ENCODE measurements around the gene CEP170B.

CEP170B gene

GRCh38 chr14:104843442-104844305, 21.4 kb upstream of the CEP170B start:
- TF ChIP-seq FOXM1 (IDR thresholded peaks at IDR 0.05; ENCODE audit: borderline replicate concordance, low read depth), result no peak
- no peak; the same call in 1 of the 2 replicates for TF ChIP-seq TAF1 (IDR thresholded peaks at IDR 0.05; ENCODE audit: low read depth)
- TF ChIP-seq USF1 (IDR thresholded peaks at IDR 0.05), result no peak
- no peak for TF ChIP-seq CEBPB (IDR thresholded peaks at IDR 0.05)
- peak; percentile 81 for TF ChIP-seq ZBTB7A (IDR thresholded peaks at IDR 0.05; ENCODE audit: low read depth)
- no peak for TF ChIP-seq EGR1 (IDR thresholded peaks at IDR 0.05)
- peak; percentile 36; the same call in 1 of the 2 replicates for TF ChIP-seq MAX (IDR thresholded peaks at IDR 0.05)
- TF ChIP-seq TEAD4 (IDR thresholded peaks at IDR 0.05), result peak; percentile 82
- TF ChIP-seq NFIC (IDR thresholded peaks at IDR 0.05), result peak; percentile 32; the same call in 1 of the 2 replicates
- TF ChIP-seq TCF12 (IDR thresholded peaks at IDR 0.05; ENCODE audit: low read depth), result peak; percentile 47
- no peak for TF ChIP-seq CREB1 (IDR thresholded peaks at IDR 0.05; ENCODE audit: low read depth)

- no peak for TF ChIP-seq CEBPB (IDR thresholded peaks at IDR 0.05)
- TF ChIP-seq FOXM1 (IDR thresholded peaks at IDR 0.05; ENCODE audit: borderline replicate concordance, low read depth), result no peak
- TF ChIP-seq USF1 (IDR thresholded peaks at IDR 0.05), result no peak
- no peak for TF ChIP-seq EGR1 (IDR thresholded peaks at IDR 0.05)
- TF ChIP-seq TAF1 (IDR thresholded peaks at IDR 0.05; ENCODE audit: low read depth), result no peak
- TF ChIP-seq CREB1 (IDR thresholded peaks at IDR 0.05; ENCODE audit: low read depth), result no peak
- TF ChIP-seq TEAD4 (IDR thresholded peaks at IDR 0.05), result no peak
- no peak for TF ChIP-seq ZBTB7A (IDR thresholded peaks at IDR 0.05; ENCODE audit: low read depth)
- TF ChIP-seq EP300 (IDR thresholded peaks at IDR 0.05; ENCODE audit: borderline replicate concordance), result no peak
- TF ChIP-seq NFIC (IDR thresholded peaks at IDR 0.05), result no peak
- TF ChIP-seq YY1 (IDR thresholded peaks at IDR 0.05; ENCODE audit: low read depth), result no peak
- TF ChIP-seq RAD21 (IDR thresholded peaks at IDR 0.05; ENCODE audit: low read depth), result no peak
- no peak for TF ChIP-seq TCF12 (IDR thresholded peaks at IDR 0.05; ENCODE audit: low read depth)
- TF ChIP-seq MAX (IDR thresholded peaks at IDR 0.05), result no peak
- no peak for TF ChIP-seq REST (IDR thresholded peaks at IDR 0.05; ENCODE audit: low read depth)
Observed at GRCh38 chr14:104844306-104845032, 20.6 kb upstream of the CEP170B start.

GRCh38 chr14:104845033-104845666, 19.9 kb upstream of the CEP170B start:
- no peak for TF ChIP-seq CEBPB (IDR thresholded peaks at IDR 0.05)

- TF ChIP-seq MAX (IDR thresholded peaks at IDR 0.05) (no peak), YY1 (IDR thresholded peaks at IDR 0.05; ENCODE audit: low read depth) (no peak), RAD21 (IDR thresholded peaks at IDR 0.05; ENCODE audit: low read depth) (no peak), EGR1 (IDR thresholded peaks at IDR 0.05) (no peak), TEAD4 (IDR thresholded peaks at IDR 0.05) (no peak), TAF1 (IDR thresholded peaks at IDR 0.05; ENCODE audit: low read depth) (no peak), CEBPB (IDR thresholded peaks at IDR 0.05) (no peak), EP300 (IDR thresholded peaks at IDR 0.05; ENCODE audit: borderline replicate concordance) (no peak), CREB1 (IDR thresholded peaks at IDR 0.05; ENCODE audit: low read depth) (no peak), FOXM1 (IDR thresholded peaks at IDR 0.05; ENCODE audit: borderline replicate concordance, low read depth) (no peak), ZBTB7A (IDR thresholded peaks at IDR 0.05; ENCODE audit: low read depth) (no peak), REST (IDR thresholded peaks at IDR 0.05; ENCODE audit: low read depth) (no peak), TCF12 (IDR thresholded peaks at IDR 0.05; ENCODE audit: low read depth) (no peak), NFIC (IDR thresholded peaks at IDR 0.05) (no peak)
Observed at GRCh38 chr14:104845834-104846441, 19.1 kb upstream of the CEP170B start.
